HepG2 (cell line): ENCODE data around the gene ACSS1. TPM values are rescaled to one million over a fixed set of nuclear protein-coding genes. Genes with fewer than 3 reads are reported as not detected.
A peak's percentile ranks its signal among the peaks of the same experiment; 100 is the strongest.

Source experiments
- ATAC-seq: fragments of 200-7000 bp; cut with Tn5 transposase; 3 replicates; pipeline ENCODE4 v1.9.1; 2020; ENCODE audit warnings: mild to moderate bottlenecking, moderate library complexity
- BruUV-seq: library from RNA; stranded (reverse); fragments of 400-500 nt; replicated peaks from 2 replicates; lab custom pipeline; 2021; lab: Mats Ljungman, UMichigan
- CTCF ChIA-PET: fragments of 300-600 bp; formaldehyde crosslinking; extraction: SDS; loops from one replicate; lab custom pipeline; 2021; ENCODE audit warnings: low total read pairs, inconsistent platforms, low intra/inter-chr PET ratio; lab: Yijun Ruan, JAX
- POLR2A ChIA-PET: fragments of 350-600 bp; sonication (Branson Sonifier 250); formaldehyde crosslinking; loops from one replicate; lab custom pipeline; 2020; ENCODE audit warnings: antibody characterized with exemption, inconsistent platforms; lab: Yijun Ruan, JAX
- DNase-seq: peaks from one replicate; pipeline ENCODE4 v3.0.0-alpha.2; 2015; ENCODE audit warnings: low spot score
- FAIRE-seq: peaks from 3 replicates; lab custom pipeline; 2011; peaks lifted over from hg19 to GRCh38; lab: Jason Lieb, UNC
- H2AFZ ChIP-seq: one replicate; pipeline ENCODE4 v1.6.1; 2011; ENCODE audit warnings: low read length, inconsistent platforms
- H3K27ac ChIP-seq: fragments of 300-600 bp; 3 replicates; pipeline ENCODE4 v1.8.0; 2011; ENCODE audit warnings: mixed run types, mild to moderate bottlenecking, mixed read lengths, low read length, inconsistent platforms; ENCODE audit not compliant: insufficient read depth; ENCODE audit errors: extremely low read length
- H3K27me3 ChIP-seq, 2 experiments: fragments of 200-600 bp in 1 of 2; 2 replicates in 1 of 2; 3 replicates in 1 of 2; pipeline versions ENCODE4 v1.6.0 to v1.8.0; 2011; ENCODE audit warnings: low read length in 2 of 2, mild to moderate bottlenecking in 2 of 2, moderate library complexity in 2 of 2, inconsistent platforms in 1 of 2; ENCODE audit not compliant: insufficient read depth in 2 of 2, control insufficient read depth in 1 of 2
- H3K36me3 ChIP-seq, 2 experiments: fragments of 200-600 bp in 1 of 2; replicated peaks in 1 of 2; 2 replicates in 1 of 2; 3 replicates in 1 of 2; pipeline versions ENCODE4 v1.5.1 to v1.8.0; 2011; ENCODE audit warnings: low read length in 2 of 2, inconsistent platforms in 1 of 2; ENCODE audit not compliant: insufficient read depth in 2 of 2, control insufficient read depth in 1 of 2
- H3K4me1 ChIP-seq: 2 replicates; pipeline ENCODE4 v1.5.1; 2012; ENCODE audit warnings: low read length, inconsistent platforms; ENCODE audit not compliant: insufficient read depth
- H3K4me2 ChIP-seq: 2 replicates; pipeline ENCODE4 v1.6.0; 2011; ENCODE audit warnings: low read depth, low read length, inconsistent platforms
- H3K4me3 ChIP-seq, 3 experiments: fragments of 200-600 bp in 1 of 3; sonication (generic), shearing (Covaris generic) in 1 of 3; replicated peaks in 1 of 3; 2 replicates each; pipeline ENCODE4 v1.5.1; 2011 to 2016; ENCODE audit warnings: low read length in 3 of 3, inconsistent platforms in 2 of 3, low read depth in 2 of 3, mild to moderate bottlenecking in 2 of 3, control low read depth in 1 of 3, mixed read lengths in 1 of 3; ENCODE audit not compliant: insufficient read depth in 1 of 3
- H3K79me2 ChIP-seq: one replicate; pipeline ENCODE4 v1.6.1; 2011; ENCODE audit warnings: low read length, inconsistent platforms; ENCODE audit not compliant: insufficient read depth
- H3K9ac ChIP-seq: 2 replicates; pipeline ENCODE4 v1.6.0; 2011; ENCODE audit warnings: mild to moderate bottlenecking, low read depth, low read length, inconsistent platforms; ENCODE audit not compliant: insufficient read depth
- H3K9me3 ChIP-seq: 2 replicates; pipeline ENCODE4 v1.5.1; 2012; ENCODE audit warnings: mild to moderate bottlenecking, low read length
- H4K20me1 ChIP-seq: 2 replicates; pipeline ENCODE4 v1.6.0; 2011; ENCODE audit warnings: inconsistent platforms, mild to moderate bottlenecking, low read length, moderate library complexity; ENCODE audit not compliant: insufficient read depth
- ERF ChIP-seq: IDR thresholded peaks from 2 replicates; pipeline ENCODE4 v1.6.1; 2018; ENCODE audit warnings: missing biosample characterization, missing genetic modification reagents
- MYC ChIP-seq: sonication (generic); formaldehyde crosslinking; IDR thresholded peaks from 2 replicates; pipeline ENCODE4 v1.9.0; 2021; ENCODE audit warnings: missing genetic modification reagents, borderline replicate concordance
- WGBS: methylation state at CpG from one replicate; pipeline ENCODE4 v1.1.6; 2017; ENCODE audit warnings: low lambda C conversion rate; 5-methylcytosine and 5-hydroxymethylcytosine counted together
- in situ Hi-C: cut with HindIII; loops from 2 replicates; pipeline ENCODE4 v1.10.0; 2017; ENCODE audit warnings: low pct_unique_long_range_greater_than_20kb; ENCODE audit not compliant: extremely low pct_ligation_motif_present
- intact Hi-C: fragments of 100-400 bp; cut with micrococcal nuclease; formaldehyde crosslinking; loops from one replicate; pipeline ENCODE4 v1.10.0; 2022; ENCODE audit not compliant: unreplicated experiment
- polyA plus RNA-seq, 8 experiments: library from polyadenylated mRNA; depleted of rRNA in 3 of 8; stranded (reverse) in 7 of 8; unstranded in 1 of 8; fragments of >200 nt; fragmentation: Illumina TruSeq in 4 of 8; extraction: Trizol in 4 of 8; gene quantifications; 2 replicates each; pipeline versions ENCODE4 v1.2.1 to v1.2.3, GENCODE V29; 2011 to 2016; ENCODE audit warnings: low read depth in 4 of 8, missing spikeins in 1 of 8, mixed read lengths in 1 of 8; ENCODE audit not compliant: insufficient read depth in 1 of 8
- total RNA-seq, 5 experiments: library from RNA; depleted of rRNA; stranded (reverse); fragments of >200 nt; fragmentation: Illumina TruSeq; extraction: Trizol; gene quantifications; 2 replicates each; pipeline ENCODE4 v1.2.3, GENCODE V29; 2016; ENCODE audit warnings: low read depth in 1 of 5
- TF ChIP-seq, protein P1 (sequence below): IDR thresholded peaks from 2 replicates; pipeline ENCODE4 v1.4.0; 2020; ENCODE audit warnings: mild to moderate bottlenecking, missing genetic modification reagents

The ACSS1 gene
- total and polyA plus RNA-seq, 2 of the 13 experiments (the other 11 are each of a cell fraction or from before 2014, with no cell fraction given), result 15.2 to 41.6 TPM

GRCh38 chr20:25043499-25044260 is 14.3 kb downstream of the ACSS1 start:
- H3K4me3 ChIP-seq, result no peak overlapping the region
- intact Hi-C loops, result no loop called here
- TF ChIP-seq MYC (CRISPR knock-in tag) (0 out of 2 replicates have a peak, but pooled peaks have one; percentile 29), ERF (CRISPR knock-in tag) (no peak)
- TF ChIP-seq, protein P1, sequence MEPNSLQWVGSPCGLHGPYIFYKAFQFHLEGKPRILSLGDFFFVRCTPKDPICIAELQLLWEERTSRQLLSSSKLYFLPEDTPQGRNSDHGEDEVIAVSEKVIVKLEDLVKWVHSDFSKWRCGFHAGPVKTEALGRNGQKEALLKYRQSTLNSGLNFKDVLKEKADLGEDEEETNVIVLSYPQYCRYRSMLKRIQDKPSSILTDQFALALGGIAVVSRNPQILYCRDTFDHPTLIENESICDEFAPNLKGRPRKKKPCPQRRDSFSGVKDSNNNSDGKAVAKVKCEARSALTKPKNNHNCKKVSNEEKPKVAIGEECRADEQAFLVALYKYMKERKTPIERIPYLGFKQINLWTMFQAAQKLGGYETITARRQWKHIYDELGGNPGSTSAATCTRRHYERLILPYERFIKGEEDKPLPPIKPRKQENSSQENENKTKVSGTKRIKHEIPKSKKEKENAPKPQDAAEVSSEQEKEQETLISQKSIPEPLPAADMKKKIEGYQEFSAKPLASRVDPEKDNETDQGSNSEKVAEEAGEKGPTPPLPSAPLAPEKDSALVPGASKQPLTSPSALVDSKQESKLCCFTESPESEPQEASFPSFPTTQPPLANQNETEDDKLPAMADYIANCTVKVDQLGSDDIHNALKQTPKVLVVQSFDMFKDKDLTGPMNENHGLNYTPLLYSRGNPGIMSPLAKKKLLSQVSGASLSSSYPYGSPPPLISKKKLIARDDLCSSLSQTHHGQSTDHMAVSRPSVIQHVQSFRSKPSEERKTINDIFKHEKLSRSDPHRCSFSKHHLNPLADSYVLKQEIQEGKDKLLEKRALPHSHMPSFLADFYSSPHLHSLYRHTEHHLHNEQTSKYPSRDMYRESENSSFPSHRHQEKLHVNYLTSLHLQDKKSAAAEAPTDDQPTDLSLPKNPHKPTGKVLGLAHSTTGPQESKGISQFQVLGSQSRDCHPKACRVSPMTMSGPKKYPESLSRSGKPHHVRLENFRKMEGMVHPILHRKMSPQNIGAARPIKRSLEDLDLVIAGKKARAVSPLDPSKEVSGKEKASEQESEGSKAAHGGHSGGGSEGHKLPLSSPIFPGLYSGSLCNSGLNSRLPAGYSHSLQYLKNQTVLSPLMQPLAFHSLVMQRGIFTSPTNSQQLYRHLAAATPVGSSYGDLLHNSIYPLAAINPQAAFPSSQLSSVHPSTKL (CRISPR knock-in tag), result no peak
- TF ChIP-seq, all 625 proteins: peak for 1
- H3K9ac ChIP-seq, result no peak overlapping the region
- ATAC-seq, result no peak
- 81% methylated on average over 9 of the region's 9 CpGs for WGBS
- ChIA-PET CTCF (no interaction called here), POLR2A (interaction anchor here (1.7 kb wide), 1 partner anchor 11 kb away, joined by 5 read pairs; no protein-coding TSS in a partner anchor)
- no peaks in the 10 kb centered on the region for H4K20me1 ChIP-seq
- DNase-seq, result no peak
- FAIRE-seq, result no peak
- in situ Hi-C loops, result no loop called here
- H3K9me3 ChIP-seq, result no peaks in the 10 kb centered on the region
- no peaks in the 10 kb centered on the region; a peak in 1 of 5 replicates for H3K36me3 ChIP-seq
- no peak overlapping the region for H3K27ac ChIP-seq
- no peak overlapping the region for H3K4me2 ChIP-seq
- peaks cover 0 to 5% of the 10 kb centered on the region in 2 experiments; a peak in 1 of 5 replicates for H3K27me3 ChIP-seq
- no peaks in the 10 kb centered on the region for H3K79me2 ChIP-seq
- H3K4me1 ChIP-seq, result peaks cover 45% of the 10 kb centered on the region
- BruUV-seq, result no TSS peak
- H2AFZ ChIP-seq, result no peak overlapping the region
